HepG2 (cell line): ENCODE results near the gene PRSS21. TPM values are rescaled to one million over a fixed set of nuclear protein-coding genes. Genes with fewer than 3 reads are reported as not detected.
A peak's percentile ranks its signal among the peaks of the same experiment; 100 is the strongest.

Source experiments
- ATAC-seq: fragments of 200-7000 bp; cut with Tn5 transposase; 3 replicates; pipeline ENCODE4 v1.9.1; 2020; ENCODE audit warnings: mild to moderate bottlenecking, moderate library complexity
- BruUV-seq: library from RNA; stranded (reverse); fragments of 400-500 nt; replicated peaks from 2 replicates; lab custom pipeline; 2021; lab: Mats Ljungman, UMichigan
- CTCF ChIA-PET: fragments of 300-600 bp; formaldehyde crosslinking; extraction: SDS; loops from one replicate; lab custom pipeline; 2021; ENCODE audit warnings: low total read pairs, inconsistent platforms, low intra/inter-chr PET ratio; lab: Yijun Ruan, JAX
- POLR2A ChIA-PET: fragments of 350-600 bp; sonication (Branson Sonifier 250); formaldehyde crosslinking; loops from one replicate; lab custom pipeline; 2020; ENCODE audit warnings: antibody characterized with exemption, inconsistent platforms; lab: Yijun Ruan, JAX
- DNase-seq: peaks from one replicate; pipeline ENCODE4 v3.0.0-alpha.2; 2015; ENCODE audit warnings: low spot score
- FAIRE-seq: peaks from 3 replicates; lab custom pipeline; 2011; peaks lifted over from hg19 to GRCh38; lab: Jason Lieb, UNC
- H2AFZ ChIP-seq: one replicate; pipeline ENCODE4 v1.6.1; 2011; ENCODE audit warnings: low read length, inconsistent platforms
- H3K27ac ChIP-seq: fragments of 300-600 bp; 3 replicates; pipeline ENCODE4 v1.8.0; 2011; ENCODE audit warnings: mixed run types, mild to moderate bottlenecking, mixed read lengths, low read length, inconsistent platforms; ENCODE audit not compliant: insufficient read depth; ENCODE audit errors: extremely low read length
- H3K27me3 ChIP-seq, 2 experiments: fragments of 200-600 bp in 1 of 2; 2 replicates in 1 of 2; 3 replicates in 1 of 2; pipeline versions ENCODE4 v1.6.0 to v1.8.0; 2011; ENCODE audit warnings: low read length in 2 of 2, mild to moderate bottlenecking in 2 of 2, moderate library complexity in 2 of 2, inconsistent platforms in 1 of 2; ENCODE audit not compliant: insufficient read depth in 2 of 2, control insufficient read depth in 1 of 2
- H3K36me3 ChIP-seq, 2 experiments: fragments of 200-600 bp in 1 of 2; replicated peaks in 1 of 2; 2 replicates in 1 of 2; 3 replicates in 1 of 2; pipeline versions ENCODE4 v1.5.1 to v1.8.0; 2011; ENCODE audit warnings: low read length in 2 of 2, inconsistent platforms in 1 of 2; ENCODE audit not compliant: insufficient read depth in 2 of 2, control insufficient read depth in 1 of 2
- H3K4me1 ChIP-seq: 2 replicates; pipeline ENCODE4 v1.5.1; 2012; ENCODE audit warnings: low read length, inconsistent platforms; ENCODE audit not compliant: insufficient read depth
- H3K4me2 ChIP-seq: 2 replicates; pipeline ENCODE4 v1.6.0; 2011; ENCODE audit warnings: low read depth, low read length, inconsistent platforms
- H3K4me3 ChIP-seq, 3 experiments: fragments of 200-600 bp in 1 of 3; sonication (generic), shearing (Covaris generic) in 1 of 3; replicated peaks in 1 of 3; 2 replicates each; pipeline ENCODE4 v1.5.1; 2011 to 2016; ENCODE audit warnings: low read length in 3 of 3, inconsistent platforms in 2 of 3, low read depth in 2 of 3, mild to moderate bottlenecking in 2 of 3, control low read depth in 1 of 3, mixed read lengths in 1 of 3; ENCODE audit not compliant: insufficient read depth in 1 of 3
- H3K79me2 ChIP-seq: one replicate; pipeline ENCODE4 v1.6.1; 2011; ENCODE audit warnings: low read length, inconsistent platforms; ENCODE audit not compliant: insufficient read depth
- H3K9ac ChIP-seq: 2 replicates; pipeline ENCODE4 v1.6.0; 2011; ENCODE audit warnings: mild to moderate bottlenecking, low read depth, low read length, inconsistent platforms; ENCODE audit not compliant: insufficient read depth
- H3K9me3 ChIP-seq: 2 replicates; pipeline ENCODE4 v1.5.1; 2012; ENCODE audit warnings: mild to moderate bottlenecking, low read length
- H4K20me1 ChIP-seq: 2 replicates; pipeline ENCODE4 v1.6.0; 2011; ENCODE audit warnings: inconsistent platforms, mild to moderate bottlenecking, low read length, moderate library complexity; ENCODE audit not compliant: insufficient read depth
- AHR ChIP-seq: IDR thresholded peaks from 2 replicates; pipeline ENCODE4 v1.6.1; 2018; ENCODE audit warnings: missing genetic modification reagents, missing compliant biosample characterization
- KDM5A ChIP-seq: fragments of 200-600 bp; sonication (generic); IDR thresholded peaks from 2 replicates; pipeline ENCODE4 v1.7.0; 2018; ENCODE audit warnings: antibody characterized with exemption, mild to moderate bottlenecking, low read length, borderline replicate concordance
- POLR2G ChIP-seq: fragments of 200-400 bp; formaldehyde crosslinking; IDR thresholded peaks from 2 replicates; pipeline ENCODE4 v1.6.1; 2018; ENCODE audit warnings: mild to moderate bottlenecking, low read depth, low read length, moderate library complexity
- ZNF143 ChIP-seq: sonication (generic); formaldehyde crosslinking; IDR thresholded peaks from 2 replicates; pipeline ENCODE4 v1.4.0; 2020; ENCODE audit warnings: missing genetic modification reagents
- WGBS: methylation state at CpG from one replicate; pipeline ENCODE4 v1.1.6; 2017; ENCODE audit warnings: low lambda C conversion rate; 5-methylcytosine and 5-hydroxymethylcytosine counted together
- in situ Hi-C: cut with HindIII; loops from 2 replicates; pipeline ENCODE4 v1.10.0; 2017; ENCODE audit warnings: low pct_unique_long_range_greater_than_20kb; ENCODE audit not compliant: extremely low pct_ligation_motif_present
- intact Hi-C: fragments of 100-400 bp; cut with micrococcal nuclease; formaldehyde crosslinking; loops from one replicate; pipeline ENCODE4 v1.10.0; 2022; ENCODE audit not compliant: unreplicated experiment
- polyA plus RNA-seq, 8 experiments: library from polyadenylated mRNA; depleted of rRNA in 3 of 8; stranded (reverse) in 7 of 8; unstranded in 1 of 8; fragments of >200 nt; fragmentation: Illumina TruSeq in 4 of 8; extraction: Trizol in 4 of 8; gene quantifications; 2 replicates each; pipeline versions ENCODE4 v1.2.1 to v1.2.3, GENCODE V29; 2011 to 2016; ENCODE audit warnings: low read depth in 4 of 8, missing spikeins in 1 of 8, mixed read lengths in 1 of 8; ENCODE audit not compliant: insufficient read depth in 1 of 8
- total RNA-seq, 5 experiments: library from RNA; depleted of rRNA; stranded (reverse); fragments of >200 nt; fragmentation: Illumina TruSeq; extraction: Trizol; gene quantifications; 2 replicates each; pipeline ENCODE4 v1.2.3, GENCODE V29; 2016; ENCODE audit warnings: low read depth in 1 of 5
- TF ChIP-seq, protein P1 (sequence below): sonication (generic); formaldehyde crosslinking; IDR thresholded peaks from 2 replicates; pipeline ENCODE4 v1.4.0; 2020; ENCODE audit warnings: missing genetic modification reagents

PRSS21 gene
- total and polyA plus RNA-seq, 2 of the 13 experiments (the other 11 are each of a cell fraction or from before 2014, with no cell fraction given), result not detected

- FAIRE-seq, result no peak
- no peak overlapping the region for H2AFZ ChIP-seq
- no peak overlapping the region for H3K4me3 ChIP-seq
- CTCF ChIA-PET, result no interaction called here
- no TSS peak for BruUV-seq
- intact Hi-C loops, result no loop called here
- no peak overlapping the region for H3K27ac ChIP-seq
- peaks cover 27% of the 10 kb centered on the region for H3K4me1 ChIP-seq
- no peak overlapping the region for H3K4me2 ChIP-seq
- no peak for TF ChIP-seq AHR (CRISPR knock-in tag)
- no peak for TF ChIP-seq KDM5A
- no peak for TF ChIP-seq ZNF143 (CRISPR knock-in tag)
- TF ChIP-seq, protein P1, sequence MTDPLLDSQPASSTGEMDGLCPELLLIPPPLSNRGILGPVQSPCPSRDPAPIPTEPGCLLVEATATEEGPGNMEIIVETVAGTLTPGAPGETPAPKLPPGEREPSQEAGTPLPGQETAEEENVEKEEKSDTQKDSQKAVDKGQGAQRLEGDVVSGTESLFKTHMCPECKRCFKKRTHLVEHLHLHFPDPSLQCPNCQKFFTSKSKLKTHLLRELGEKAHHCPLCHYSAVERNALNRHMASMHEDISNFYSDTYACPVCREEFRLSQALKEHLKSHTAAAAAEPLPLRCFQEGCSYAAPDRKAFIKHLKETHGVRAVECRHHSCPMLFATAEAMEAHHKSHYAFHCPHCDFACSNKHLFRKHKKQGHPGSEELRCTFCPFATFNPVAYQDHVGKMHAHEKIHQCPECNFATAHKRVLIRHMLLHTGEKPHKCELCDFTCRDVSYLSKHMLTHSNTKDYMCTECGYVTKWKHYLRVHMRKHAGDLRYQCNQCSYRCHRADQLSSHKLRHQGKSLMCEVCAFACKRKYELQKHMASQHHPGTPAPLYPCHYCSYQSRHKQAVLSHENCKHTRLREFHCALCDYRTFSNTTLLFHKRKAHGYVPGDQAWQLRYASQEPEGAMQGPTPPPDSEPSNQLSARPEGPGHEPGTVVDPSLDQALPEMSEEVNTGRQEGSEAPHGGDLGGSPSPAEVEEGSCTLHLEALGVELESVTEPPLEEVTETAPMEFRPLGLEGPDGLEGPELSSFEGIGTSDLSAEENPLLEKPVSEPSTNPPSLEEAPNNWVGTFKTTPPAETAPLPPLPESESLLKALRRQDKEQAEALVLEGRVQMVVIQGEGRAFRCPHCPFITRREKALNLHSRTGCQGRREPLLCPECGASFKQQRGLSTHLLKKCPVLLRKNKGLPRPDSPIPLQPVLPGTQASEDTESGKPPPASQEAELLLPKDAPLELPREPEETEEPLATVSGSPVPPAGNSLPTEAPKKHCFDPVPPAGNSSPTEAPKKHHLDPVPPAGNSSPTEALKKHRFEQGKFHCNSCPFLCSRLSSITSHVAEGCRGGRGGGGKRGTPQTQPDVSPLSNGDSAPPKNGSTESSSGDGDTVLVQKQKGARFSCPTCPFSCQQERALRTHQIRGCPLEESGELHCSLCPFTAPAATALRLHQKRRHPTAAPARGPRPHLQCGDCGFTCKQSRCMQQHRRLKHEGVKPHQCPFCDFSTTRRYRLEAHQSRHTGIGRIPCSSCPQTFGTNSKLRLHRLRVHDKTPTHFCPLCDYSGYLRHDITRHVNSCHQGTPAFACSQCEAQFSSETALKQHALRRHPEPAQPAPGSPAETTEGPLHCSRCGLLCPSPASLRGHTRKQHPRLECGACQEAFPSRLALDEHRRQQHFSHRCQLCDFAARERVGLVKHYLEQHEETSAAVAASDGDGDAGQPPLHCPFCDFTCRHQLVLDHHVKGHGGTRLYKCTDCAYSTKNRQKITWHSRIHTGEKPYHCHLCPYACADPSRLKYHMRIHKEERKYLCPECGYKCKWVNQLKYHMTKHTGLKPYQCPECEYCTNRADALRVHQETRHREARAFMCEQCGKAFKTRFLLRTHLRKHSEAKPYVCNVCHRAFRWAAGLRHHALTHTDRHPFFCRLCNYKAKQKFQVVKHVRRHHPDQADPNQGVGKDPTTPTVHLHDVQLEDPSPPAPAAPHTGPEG (CRISPR knock-in tag), result no peak
- 0 out of 2 replicates have a peak, but pooled peaks have one; percentile 5 for TF ChIP-seq POLR2G
- TF ChIP-seq, all 625 proteins: peak for 1
- peaks cover 0 to 30% of the 10 kb centered on the region in 2 experiments; a peak in 4 of 5 replicates for H3K27me3 ChIP-seq
- 54% methylated on average over 17 of the region's 17 CpGs for WGBS
- H3K9ac ChIP-seq, result no peak overlapping the region
- POLR2A ChIA-PET, result no interaction called here
- in situ Hi-C loops, result no loop called here
- H3K9me3 ChIP-seq, result no peaks in the 10 kb centered on the region
- H3K36me3 ChIP-seq, result no peaks in the 10 kb centered on the region
- peaks cover 27% of the 10 kb centered on the region for H3K79me2 ChIP-seq
- DNase-seq, result no peak
- no peak for ATAC-seq
- H4K20me1 ChIP-seq, result no peaks in the 10 kb centered on the region
These were observed 36.8 kb upstream of the PRSS21 start for GRCh38 chr16:2779978-2780898.
